ENCODE results near the gene RRP8. TPM values are rescaled to one million over a fixed set of nuclear protein-coding genes. Genes with fewer than 3 reads are reported as not detected.

Gene RRP8
- polyA plus RNA-seq, 1 donor from 2014 or later = 23.4 TPM

GRCh38 chr11:6567371-6567745 is 36.1 kb downstream of the RRP8 start:
- no peak overlapping the region for H3K4me2 ChIP-seq (ENCODE audit: low read length)
- no peak overlapping the region for H2AFZ ChIP-seq (ENCODE audit: low read depth, low read length)
- no peak overlapping the region for H3K27ac ChIP-seq (ENCODE audit: low read length)
- no peak overlapping the region for H3K9ac ChIP-seq (ENCODE audit: low read length)
- no peaks in the 10 kb centered on the region for H4K20me1 ChIP-seq (ENCODE audit: insufficient read depth)
- H3K79me2 ChIP-seq (replicated peaks; ENCODE audit: insufficient read depth, low read length) = no peaks in the 10 kb centered on the region
- H3K4me3 ChIP-seq (ENCODE audit: low read length) = no peak overlapping the region
- H3K27me3 ChIP-seq (ENCODE audit: insufficient read depth, low read depth, low read length) = no peaks in the 10 kb centered on the region
- TF ChIP-seq RAD21 (conservative IDR thresholded peaks at IDR 0.05) (no peak), MXI1 (conservative IDR thresholded peaks at IDR 0.05; ENCODE audit: poor library complexity, severe bottlenecking) (no peak), EP300 (conservative IDR thresholded peaks at IDR 0.05; ENCODE audit: poor library complexity, severe bottlenecking) (no peak), POLR2AphosphoS5 (IDR thresholded peaks at IDR 0.05) (no peak), TAF1 (IDR thresholded peaks at IDR 0.05; ENCODE audit: low read depth) (no peak), SMC3 (conservative IDR thresholded peaks at IDR 0.05; ENCODE audit: poor library complexity) (no peak), EZH2 (IDR thresholded peaks at IDR 0.05; ENCODE audit: borderline replicate concordance, insufficient read depth, low read length, poor library complexity, severe bottlenecking) (no peak)
- TF ChIP-seq, protein P1, sequence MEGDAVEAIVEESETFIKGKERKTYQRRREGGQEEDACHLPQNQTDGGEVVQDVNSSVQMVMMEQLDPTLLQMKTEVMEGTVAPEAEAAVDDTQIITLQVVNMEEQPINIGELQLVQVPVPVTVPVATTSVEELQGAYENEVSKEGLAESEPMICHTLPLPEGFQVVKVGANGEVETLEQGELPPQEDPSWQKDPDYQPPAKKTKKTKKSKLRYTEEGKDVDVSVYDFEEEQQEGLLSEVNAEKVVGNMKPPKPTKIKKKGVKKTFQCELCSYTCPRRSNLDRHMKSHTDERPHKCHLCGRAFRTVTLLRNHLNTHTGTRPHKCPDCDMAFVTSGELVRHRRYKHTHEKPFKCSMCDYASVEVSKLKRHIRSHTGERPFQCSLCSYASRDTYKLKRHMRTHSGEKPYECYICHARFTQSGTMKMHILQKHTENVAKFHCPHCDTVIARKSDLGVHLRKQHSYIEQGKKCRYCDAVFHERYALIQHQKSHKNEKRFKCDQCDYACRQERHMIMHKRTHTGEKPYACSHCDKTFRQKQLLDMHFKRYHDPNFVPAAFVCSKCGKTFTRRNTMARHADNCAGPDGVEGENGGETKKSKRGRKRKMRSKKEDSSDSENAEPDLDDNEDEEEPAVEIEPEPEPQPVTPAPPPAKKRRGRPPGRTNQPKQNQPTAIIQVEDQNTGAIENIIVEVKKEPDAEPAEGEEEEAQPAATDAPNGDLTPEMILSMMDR (IDR thresholded peaks at IDR 0.05; ENCODE audit: poor library complexity, severe bottlenecking) = no peak
- TF ChIP-seq, protein P2, sequence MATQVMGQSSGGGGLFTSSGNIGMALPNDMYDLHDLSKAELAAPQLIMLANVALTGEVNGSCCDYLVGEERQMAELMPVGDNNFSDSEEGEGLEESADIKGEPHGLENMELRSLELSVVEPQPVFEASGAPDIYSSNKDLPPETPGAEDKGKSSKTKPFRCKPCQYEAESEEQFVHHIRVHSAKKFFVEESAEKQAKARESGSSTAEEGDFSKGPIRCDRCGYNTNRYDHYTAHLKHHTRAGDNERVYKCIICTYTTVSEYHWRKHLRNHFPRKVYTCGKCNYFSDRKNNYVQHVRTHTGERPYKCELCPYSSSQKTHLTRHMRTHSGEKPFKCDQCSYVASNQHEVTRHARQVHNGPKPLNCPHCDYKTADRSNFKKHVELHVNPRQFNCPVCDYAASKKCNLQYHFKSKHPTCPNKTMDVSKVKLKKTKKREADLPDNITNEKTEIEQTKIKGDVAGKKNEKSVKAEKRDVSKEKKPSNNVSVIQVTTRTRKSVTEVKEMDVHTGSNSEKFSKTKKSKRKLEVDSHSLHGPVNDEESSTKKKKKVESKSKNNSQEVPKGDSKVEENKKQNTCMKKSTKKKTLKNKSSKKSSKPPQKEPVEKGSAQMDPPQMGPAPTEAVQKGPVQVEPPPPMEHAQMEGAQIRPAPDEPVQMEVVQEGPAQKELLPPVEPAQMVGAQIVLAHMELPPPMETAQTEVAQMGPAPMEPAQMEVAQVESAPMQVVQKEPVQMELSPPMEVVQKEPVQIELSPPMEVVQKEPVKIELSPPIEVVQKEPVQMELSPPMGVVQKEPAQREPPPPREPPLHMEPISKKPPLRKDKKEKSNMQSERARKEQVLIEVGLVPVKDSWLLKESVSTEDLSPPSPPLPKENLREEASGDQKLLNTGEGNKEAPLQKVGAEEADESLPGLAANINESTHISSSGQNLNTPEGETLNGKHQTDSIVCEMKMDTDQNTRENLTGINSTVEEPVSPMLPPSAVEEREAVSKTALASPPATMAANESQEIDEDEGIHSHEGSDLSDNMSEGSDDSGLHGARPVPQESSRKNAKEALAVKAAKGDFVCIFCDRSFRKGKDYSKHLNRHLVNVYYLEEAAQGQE (IDR thresholded peaks at IDR 0.05; ENCODE audit: borderline replicate concordance) = no peak
- no peaks in the 10 kb centered on the region for H3K36me3 ChIP-seq (ENCODE audit: insufficient read depth, low read length)
- H3K9me3 ChIP-seq (ENCODE audit: low read length) = no peaks in the 10 kb centered on the region
- no peaks in the 10 kb centered on the region for H3F3A ChIP-seq (ENCODE audit: insufficient read depth, low read length, poor library complexity, severe bottlenecking)
- H3K9me2 ChIP-seq (ENCODE audit: insufficient read depth, low read length) = no peaks in the 10 kb centered on the region

DNA sequence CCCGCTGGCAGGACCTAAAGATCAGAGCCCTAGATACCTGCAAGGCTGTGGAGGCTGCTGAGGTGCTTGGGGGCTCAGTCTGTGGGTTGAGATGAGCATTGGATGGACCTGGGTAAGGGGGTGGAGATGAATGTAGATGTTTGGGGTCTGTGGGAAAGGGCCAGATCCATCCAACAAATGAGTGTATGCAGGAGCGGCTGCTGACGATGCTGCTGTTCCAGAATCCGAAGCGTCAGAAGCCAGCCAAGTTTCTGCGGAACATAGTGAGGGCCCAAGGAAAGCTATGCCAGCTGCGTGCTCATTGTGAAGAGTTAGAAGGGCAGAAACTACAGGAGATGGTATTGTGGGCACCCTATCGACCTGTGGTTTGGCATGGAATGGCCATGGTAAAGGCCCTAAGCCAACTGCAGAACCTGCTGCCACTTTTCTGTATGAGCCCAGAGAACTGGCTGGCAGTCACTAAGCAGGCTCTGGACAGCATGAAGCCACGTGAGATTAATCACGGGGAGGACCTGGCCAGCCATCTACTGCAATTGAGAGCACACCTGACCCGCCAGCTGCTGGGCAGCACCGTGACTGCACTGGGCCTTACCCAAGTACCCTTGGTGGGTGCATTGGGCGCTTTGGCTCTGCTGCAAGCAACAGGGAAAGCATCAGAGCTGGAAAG is 36.6 kb downstream of the RRP8 start:
- Histone ChIP-seq H3K9me2 (ENCODE audit: insufficient read depth, low read length) (no peaks in the 10 kb centered on the region), H3K27ac (ENCODE audit: low read length) (no peak overlapping the region), H3K36me3 (ENCODE audit: insufficient read depth, low read length) (no peaks in the 10 kb centered on the region), H3F3A (ENCODE audit: insufficient read depth, low read length, poor library complexity, severe bottlenecking) (no peaks in the 10 kb centered on the region), H3K9ac (ENCODE audit: low read length) (no peak overlapping the region), H3K4me2 (ENCODE audit: low read length) (no peak overlapping the region), H3K4me3 (ENCODE audit: low read length) (no peak overlapping the region), H3K27me3 (ENCODE audit: insufficient read depth, low read depth, low read length) (no peaks in the 10 kb centered on the region), H2AFZ (ENCODE audit: low read depth, low read length) (no peak overlapping the region), H4K20me1 (ENCODE audit: insufficient read depth) (no peaks in the 10 kb centered on the region), H3K79me2 (replicated peaks; ENCODE audit: insufficient read depth, low read length) (no peaks in the 10 kb centered on the region), H3K9me3 (ENCODE audit: low read length) (no peaks in the 10 kb centered on the region)
- TF ChIP-seq, protein P2 (IDR thresholded peaks at IDR 0.05; ENCODE audit: borderline replicate concordance) = no peak
- TF ChIP-seq POLR2AphosphoS5 (IDR thresholded peaks at IDR 0.05) = no peak
- TF ChIP-seq MXI1 (conservative IDR thresholded peaks at IDR 0.05; ENCODE audit: poor library complexity, severe bottlenecking) = no peak
- TF ChIP-seq SMC3 (conservative IDR thresholded peaks at IDR 0.05; ENCODE audit: poor library complexity) = no peak
- TF ChIP-seq EZH2 (IDR thresholded peaks at IDR 0.05; ENCODE audit: borderline replicate concordance, insufficient read depth, low read length, poor library complexity, severe bottlenecking) = no peak
- TF ChIP-seq, protein P1 (IDR thresholded peaks at IDR 0.05; ENCODE audit: poor library complexity, severe bottlenecking) = no peak
- TF ChIP-seq EP300 (conservative IDR thresholded peaks at IDR 0.05; ENCODE audit: poor library complexity, severe bottlenecking) = no peak
- no peak for TF ChIP-seq TAF1 (IDR thresholded peaks at IDR 0.05; ENCODE audit: low read depth)

Measured in neural cell (in vitro differentiated cells).